Brain microvascular endothelial cell (primary cell): ENCODE measurements around the gene LRBA.

Experiments
- DNase-seq: peaks from one replicate; pipeline ENCODE4 v3.0.0-alpha.2; 2020
- H3K27ac ChIP-seq: fragments of 250-450 bp; sonication (Bioruptor Pico); 2 replicates; pipeline ENCODE4 v1.5.1; 2020; ENCODE audit warnings: mild to moderate bottlenecking, moderate library complexity
- H3K27me3 ChIP-seq: fragments of 250-450 bp; sonication (Bioruptor Pico); replicated peaks from 2 replicates; pipeline ENCODE4 v1.5.1; 2020; ENCODE audit warnings: mild to moderate bottlenecking
- H3K36me3 ChIP-seq: fragments of 250-450 bp; sonication (Bioruptor Pico); replicated peaks from 2 replicates; pipeline ENCODE4 v1.5.1; 2020; ENCODE audit warnings: mild to moderate bottlenecking
- H3K4me3 ChIP-seq: 2 replicates; pipeline ENCODE4 v1.5.1; 2011; ENCODE audit warnings: low read depth, mild to moderate bottlenecking, control low read depth, low read length, moderate library complexity
- in situ Hi-C: cut with HindIII; loops from 2 replicates; pipeline ENCODE4 v1.10.0; 2017; ENCODE audit warnings: low sequenced_read_pairs, low pct_ligation_motif_present
- TF ChIP-seq, protein P1 (sequence below): IDR thresholded peaks from 2 replicates; pipeline ENCODE4 v1.5.1; 2011; ENCODE audit warnings: low read depth, mild to moderate bottlenecking, moderate library complexity, low read length, control low read depth, inconsistent platforms; ENCODE audit errors: missing control alignments

Gene LRBA

DNA sequence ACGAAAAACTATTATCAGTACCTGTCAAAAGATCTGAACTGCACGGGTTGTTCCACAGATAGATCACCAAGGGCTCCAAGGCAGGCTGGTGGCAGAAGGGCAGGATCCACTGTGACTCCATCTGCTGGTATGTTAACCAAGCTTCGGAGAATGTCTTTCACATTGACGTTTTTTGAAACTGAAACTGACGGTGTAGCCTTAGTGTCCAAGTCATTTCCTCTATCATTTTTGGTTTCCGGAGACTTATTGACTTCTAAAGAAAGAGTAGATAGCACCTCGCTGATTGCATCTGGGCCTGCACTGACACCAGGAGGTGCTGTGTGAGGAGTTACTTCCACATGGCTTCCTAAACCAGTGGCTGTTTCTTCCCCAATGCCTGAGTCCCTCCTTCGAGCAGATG is 186.9 kb downstream of the LRBA start:
- Histone ChIP-seq H3K27ac (no peak overlapping the region), H3K4me3 (no peak overlapping the region), H3K36me3 (peaks cover 3% of the 10 kb centered on the region), H3K27me3 (no peaks in the 10 kb centered on the region)
- DNase-seq, result no peak
- TF ChIP-seq, protein P1, sequence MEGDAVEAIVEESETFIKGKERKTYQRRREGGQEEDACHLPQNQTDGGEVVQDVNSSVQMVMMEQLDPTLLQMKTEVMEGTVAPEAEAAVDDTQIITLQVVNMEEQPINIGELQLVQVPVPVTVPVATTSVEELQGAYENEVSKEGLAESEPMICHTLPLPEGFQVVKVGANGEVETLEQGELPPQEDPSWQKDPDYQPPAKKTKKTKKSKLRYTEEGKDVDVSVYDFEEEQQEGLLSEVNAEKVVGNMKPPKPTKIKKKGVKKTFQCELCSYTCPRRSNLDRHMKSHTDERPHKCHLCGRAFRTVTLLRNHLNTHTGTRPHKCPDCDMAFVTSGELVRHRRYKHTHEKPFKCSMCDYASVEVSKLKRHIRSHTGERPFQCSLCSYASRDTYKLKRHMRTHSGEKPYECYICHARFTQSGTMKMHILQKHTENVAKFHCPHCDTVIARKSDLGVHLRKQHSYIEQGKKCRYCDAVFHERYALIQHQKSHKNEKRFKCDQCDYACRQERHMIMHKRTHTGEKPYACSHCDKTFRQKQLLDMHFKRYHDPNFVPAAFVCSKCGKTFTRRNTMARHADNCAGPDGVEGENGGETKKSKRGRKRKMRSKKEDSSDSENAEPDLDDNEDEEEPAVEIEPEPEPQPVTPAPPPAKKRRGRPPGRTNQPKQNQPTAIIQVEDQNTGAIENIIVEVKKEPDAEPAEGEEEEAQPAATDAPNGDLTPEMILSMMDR, result no peak
- in situ Hi-C loops, result no loop called here

DNA sequence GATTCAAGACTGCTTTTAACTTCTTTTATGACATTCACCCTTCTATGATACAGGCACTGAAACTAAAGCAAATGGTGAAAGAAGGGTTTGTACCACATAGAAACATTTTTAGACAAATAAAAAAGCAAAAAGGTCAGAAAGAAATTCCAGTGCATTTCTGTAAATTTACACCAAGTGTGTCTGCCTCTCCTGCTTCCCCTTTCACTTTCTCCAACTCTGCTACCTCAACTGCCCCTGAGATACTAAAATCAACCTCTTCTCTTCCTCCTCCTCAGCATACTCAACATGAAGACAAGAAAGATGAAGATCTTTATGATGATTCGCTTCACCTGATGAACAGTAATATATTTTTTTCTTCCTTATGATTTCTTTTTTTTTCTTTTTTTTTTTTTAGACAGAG is 187.9 kb downstream of the LRBA start:
- Histone ChIP-seq H3K27ac (no peak overlapping the region), H3K36me3 (peaks cover 3% of the 10 kb centered on the region), H3K27me3 (no peaks in the 10 kb centered on the region), H3K4me3 (no peak overlapping the region)
- DNase-seq, result no peak
- TF ChIP-seq, protein P1, result no peak
- in situ Hi-C loops, result no loop called here

DNA sequence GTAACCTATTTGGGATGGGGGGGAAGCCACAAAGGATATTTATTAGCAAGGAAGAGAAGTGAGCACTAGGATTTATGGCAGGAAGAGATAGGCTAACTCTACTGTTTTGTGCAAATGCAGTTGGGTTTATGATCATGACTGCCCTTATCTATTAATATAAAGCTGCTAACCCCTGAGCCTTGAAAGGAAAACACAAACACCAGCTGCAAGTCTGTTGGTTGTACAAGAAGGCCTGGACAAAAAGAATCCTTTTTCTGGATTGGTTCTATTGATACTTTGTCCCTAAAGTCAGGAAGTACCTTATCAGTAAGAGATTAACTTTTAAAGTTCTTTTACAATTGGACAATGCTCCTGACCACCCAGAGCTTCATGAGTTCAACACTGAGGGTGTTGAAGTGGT is 188.8 kb downstream of the LRBA start:
- no peak for DNase-seq
- H3K36me3 ChIP-seq, result peaks cover 3% of the 10 kb centered on the region
- TF ChIP-seq, protein P1, result no peak
- H3K27ac ChIP-seq, result no peak overlapping the region
- no peak overlapping the region for H3K4me3 ChIP-seq
- in situ Hi-C loops, result no loop called here
- no peaks in the 10 kb centered on the region for H3K27me3 ChIP-seq

DNA sequence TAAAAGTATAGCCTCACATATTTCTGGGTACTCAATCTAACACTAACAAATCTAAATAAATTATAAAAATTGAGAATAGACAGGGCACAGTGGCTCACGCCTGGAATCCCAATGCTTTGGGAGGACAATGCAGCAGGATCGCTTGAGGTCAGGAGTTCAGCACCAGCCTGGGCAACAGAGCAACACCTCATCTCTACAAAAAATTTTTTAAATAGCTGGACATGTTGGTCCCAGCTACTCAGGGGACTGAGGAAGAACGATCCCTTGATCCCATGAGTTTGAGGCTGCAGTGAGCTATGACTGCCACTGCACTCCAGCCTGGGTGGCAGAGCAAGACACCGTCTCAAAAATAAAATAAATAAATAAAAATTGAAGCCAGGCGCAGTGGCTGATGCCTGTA is 192.7 kb downstream of the LRBA start:
- Histone ChIP-seq H3K27me3 (no peaks in the 10 kb centered on the region), H3K27ac (no peak overlapping the region), H3K36me3 (peaks cover 3% of the 10 kb centered on the region), H3K4me3 (no peak overlapping the region)
- DNase-seq, result no peak
- TF ChIP-seq, protein P1, result no peak
- in situ Hi-C loops, result no loop called here

DNA sequence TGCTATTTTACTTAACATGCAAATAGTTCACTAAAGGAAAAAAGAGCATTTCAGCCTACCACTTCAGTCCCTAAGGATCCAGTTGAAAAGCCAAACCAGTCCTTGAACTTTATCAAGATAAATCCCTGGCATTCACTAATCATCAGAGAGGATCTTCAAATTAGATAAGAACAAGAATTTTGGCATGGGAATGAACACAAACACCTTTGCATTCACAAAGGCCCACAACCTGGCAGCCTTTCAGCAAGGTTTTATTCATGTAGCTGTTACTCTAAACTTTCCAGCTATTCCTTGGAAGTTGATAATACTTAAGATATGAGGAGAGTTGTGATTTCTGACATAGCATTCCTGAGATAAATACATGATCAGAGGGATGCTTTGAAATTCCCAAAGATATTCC is 193.4 kb downstream of the LRBA start:
- TF ChIP-seq, protein P1, result no peak
- Histone ChIP-seq H3K27me3 (no peaks in the 10 kb centered on the region), H3K4me3 (no peak overlapping the region), H3K27ac (no peak overlapping the region), H3K36me3 (no peaks in the 10 kb centered on the region)
- DNase-seq, result no peak
- in situ Hi-C loops, result no loop called here

DNA sequence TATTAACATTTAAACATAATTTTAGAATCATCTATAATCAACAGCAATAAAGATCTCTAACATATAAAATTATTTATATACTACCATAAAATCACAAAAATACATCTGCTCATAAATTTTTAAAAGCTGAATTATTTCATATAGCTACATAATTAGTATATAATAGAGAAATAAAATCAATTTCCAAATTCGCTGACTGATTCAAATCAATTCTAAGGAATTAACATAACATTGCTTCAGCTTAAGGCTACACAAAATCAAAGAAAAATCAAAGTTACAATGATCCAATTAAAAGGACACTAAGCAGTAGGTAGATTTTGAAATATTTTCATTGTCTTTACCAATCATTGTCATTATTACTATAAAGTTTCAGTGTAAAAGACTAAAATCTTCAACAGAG is 194.7 kb downstream of the LRBA start:
- Histone ChIP-seq H3K27ac (no peak overlapping the region), H3K36me3 (no peaks in the 10 kb centered on the region), H3K4me3 (no peak overlapping the region), H3K27me3 (no peaks in the 10 kb centered on the region)
- TF ChIP-seq, protein P1, result no peak
- no peak for DNase-seq
- in situ Hi-C loops, result no loop called here
